K562 (cell line): ENCODE data around the gene NQO2. TPM values are rescaled to one million over a fixed set of nuclear protein-coding genes. Genes with fewer than 3 reads are reported as not detected.

ENCODE experiments used
- CTCF ChIP-seq, 3 experiments: IDR thresholded peaks in 2 of 3; conservative IDR thresholded peaks in 1 of 3; 2 replicates each; pipeline ENCODE4 v1.5.1; 2011 to 2012; ENCODE audit warnings: low read length in 3 of 3, mild to moderate bottlenecking in 3 of 3, control low read depth in 2 of 3, improper control_type of control experiment in 1 of 3, inconsistent platforms in 1 of 3, low read depth in 1 of 3, mixed read lengths in 1 of 3, moderate library complexity in 1 of 3; ENCODE audit not compliant: insufficient read depth in 2 of 3
- EZH2 ChIP-seq: IDR thresholded peaks from 2 replicates; pipeline ENCODE4 v1.6.1; 2012; ENCODE audit warnings: low read depth, mild to moderate bottlenecking, inconsistent platforms, low read length, borderline replicate concordance
- FOS ChIP-seq: IDR thresholded peaks from 3 replicates; pipeline ENCODE4 v1.6.1; 2011; ENCODE audit not compliant: insufficient read length; ENCODE audit errors: extremely low read depth
- FOXM1 ChIP-seq, 2 experiments: fragments of 450-650 bp in 1 of 2; sonication (generic) in 1 of 2; formaldehyde crosslinking in 1 of 2; IDR thresholded peaks; 2 replicates each; pipeline versions ENCODE4 v1.6.1 to v1.9.0; 2017 to 2022; ENCODE audit warnings: low read depth in 2 of 2, mild to moderate bottlenecking in 2 of 2, missing genetic modification reagents in 1 of 2, moderate library complexity in 1 of 2
- HDAC1 ChIP-seq, 2 experiments: fragments of 450-650 bp; IDR thresholded peaks; 2 replicates each; pipeline ENCODE4 v1.6.1; 2016 to 2017; ENCODE audit warnings: inconsistent platforms in 1 of 2, mild to moderate bottlenecking in 1 of 2, moderate library complexity in 1 of 2
- HDAC8 ChIP-seq: fragments of 450-650 bp; IDR thresholded peaks from 2 replicates; pipeline ENCODE4 v1.6.1; 2016; ENCODE audit warnings: mild to moderate bottlenecking, missing genetic modification characterization, moderate library complexity, missing compliant biosample characterization
- HOMEZ ChIP-seq: fragments of 250-450 bp; sonication (Bioruptor Pico); IDR thresholded peaks from 2 replicates; pipeline ENCODE4 v1.4.0; 2020; ENCODE audit warnings: mild to moderate bottlenecking, moderate library complexity
- NCOR1 ChIP-seq: fragments of 450-650 bp; IDR thresholded peaks from 2 replicates; pipeline ENCODE4 v1.6.1; 2016; ENCODE audit warnings: mild to moderate bottlenecking, moderate library complexity
- PHB ChIP-seq: fragments of 250-450 bp; sonication (Bioruptor Pico); IDR thresholded peaks from 2 replicates; pipeline ENCODE4 v1.5.0; 2021
- RAD21 ChIP-seq, 2 experiments: fragments of 250-450 bp in 1 of 2; fragments of 450-650 bp in 1 of 2; sonication (Bioruptor Pico) in 1 of 2; formaldehyde crosslinking in 1 of 2; IDR thresholded peaks in 1 of 2; conservative IDR thresholded peaks in 1 of 2; 2 replicates each; pipeline versions ENCODE4 v1.4.0 to v1.8.0; 2020 to 2022; ENCODE audit warnings: mild to moderate bottlenecking in 2 of 2, moderate library complexity in 1 of 2
- SMARCE1 ChIP-seq: fragments of 450-650 bp; IDR thresholded peaks from 2 replicates; pipeline ENCODE4 v1.7.1; 2016; ENCODE audit warnings: mild to moderate bottlenecking
- TFAM ChIP-seq: fragments of 250-450 bp; sonication (Bioruptor Pico); conservative IDR thresholded peaks from 2 replicates; pipeline ENCODE4 v1.5.0; 2021; ENCODE audit warnings: mild to moderate bottlenecking, moderate library complexity
- TFE3 ChIP-seq: fragments of 450-650 bp; formaldehyde crosslinking; IDR thresholded peaks from 2 replicates; pipeline ENCODE4 v1.4.0; 2020; ENCODE audit warnings: mild to moderate bottlenecking, mixed read lengths
- ZBTB5 ChIP-seq: fragments of 450-650 bp; IDR thresholded peaks from 2 replicates; pipeline ENCODE4 v1.6.1; 2017; ENCODE audit warnings: antibody characterized with exemption
- ZNF175 ChIP-seq: fragments of 200-800 bp; sonication (Bioruptor generic); IDR thresholded peaks from 2 replicates; pipeline ENCODE4 v1.6.1; 2016; ENCODE audit warnings: low read depth, mild to moderate bottlenecking, missing genetic modification characterization, missing compliant biosample characterization
- ZNF274 ChIP-seq: IDR thresholded peaks from 2 replicates; pipeline ENCODE4 v1.6.1; 2011; ENCODE audit warnings: low read depth, mild to moderate bottlenecking, low read length, moderate library complexity, borderline replicate concordance
- ZNF655 ChIP-seq: fragments of 250-450 bp; sonication (Bioruptor Pico); IDR thresholded peaks from 2 replicates; pipeline ENCODE4 v1.5.0; 2021
- polyA plus RNA-seq, 8 experiments: library from polyadenylated mRNA; depleted of rRNA in 4 of 8; stranded (reverse) in 5 of 8; unstranded in 3 of 8; fragments of >200 nt; fragmentation: Nextera tagmentation in 2 of 8; fragmentation: Illumina TruSeq in 1 of 8; extraction: Ambion mirVana in 2 of 8; extraction: Trizol in 1 of 8; gene quantifications; 2 replicates each; pipeline versions ENCODE4 v1.2.1 to v1.2.3, GENCODE V29; 2011 to 2014; ENCODE audit warnings: inconsistent platforms in 1 of 8, missing spikeins in 1 of 8
- total RNA-seq, 7 experiments: library from RNA; depleted of rRNA in 6 of 7; stranded (reverse); fragments of >200 nt in 6 of 7; fragmentation: Illumina TruSeq in 2 of 7; extraction: Trizol in 2 of 7; gene quantifications; 2 replicates each; pipeline versions ENCODE4 v1.2.1 to v1.2.3, GENCODE V29; 2011 to 2021; ENCODE audit warnings: low replicate concordance in 1 of 7

Gene NQO2
- total and polyA plus RNA-seq, 9 of the 15 experiments (the other 6 are each of a cell fraction or from before 2014, with no cell fraction given): 54.6 to 214 (median 116) TPM

- TF ChIP-seq CTCF (IDR thresholded peaks at IDR 0.05 in 2 of 3, conservative IDR thresholded peaks at IDR 0.05 in 1 of 3; ENCODE audit: insufficient read depth in 2 of 3, low read depth in 1 of 3, low read length in 3 of 3): no peak
- TF ChIP-seq TFE3 (CRISPR knock-in tag): no peak
- no peak for TF ChIP-seq ZNF274
- no peak for TF ChIP-seq ZNF655 (CRISPR knock-in tag)
- TF ChIP-seq EZH2: no peak
- TF ChIP-seq RAD21 (CRISPR knock-in tag; conservative IDR thresholded peaks at IDR 0.05 in 1 of 2, IDR thresholded peaks at IDR 0.05 in 1 of 2): peak in 1 of 2 experiments; percentile 29; a peak in 2 of 4 replicates
- TF ChIP-seq HDAC8 (tag): no peak
- no peak for TF ChIP-seq NCOR1
- TF ChIP-seq TFAM (CRISPR knock-in tag): no peak
- peak; percentile 50; the same call in 1 of the 2 replicates for TF ChIP-seq SMARCE1
- TF ChIP-seq ZBTB5: no peak
- no peak for TF ChIP-seq FOS
- TF ChIP-seq HOMEZ: no peak
- TF ChIP-seq FOXM1 (IDR thresholded peaks at IDR 0.05; ENCODE audit: low read depth): no peak
- TF ChIP-seq FOXM1 (CRISPR knock-in tag; IDR thresholded peaks at IDR 0.05; ENCODE audit: low read depth): no peak; the same call in 1 of the 2 replicates
- no peak for TF ChIP-seq PHB
- TF ChIP-seq ZNF175 (CRISPR knock-in tag): no peak
- peak in 1 of 2 experiments; percentile 66; a peak in 2 of 4 replicates for TF ChIP-seq HDAC1 (IDR thresholded peaks at IDR 0.05)
These were observed at the start of gene NQO2 (continued) for GRCh38 chr6:2999618-3000557.
